GM18951 (cell line): ENCODE measurements around the gene TRAPPC3L.

Experiments used
- POLR2A ChIP-seq: IDR thresholded peaks from 4 replicates; pipeline ENCODE4 v1.6.1; 2011; ENCODE audit warnings: mild to moderate bottlenecking; ENCODE audit not compliant: insufficient read length, insufficient read depth; ENCODE audit errors: extremely low read depth
- in situ Hi-C: fragments of 300-500 bp; cut with MboI; formaldehyde crosslinking; loops from one replicate; pipeline ENCODE4 v1.12.0; 2022; ENCODE audit warnings: low sequenced_read_pairs, mixed read lengths, inconsistent platforms; ENCODE audit not compliant: unreplicated experiment

Gene TRAPPC3L

GRCh38 chr6:116483616-116484015, 61.9 kb downstream of the TRAPPC3L start:
- in situ Hi-C loops, result no loop called here
- no peak for TF ChIP-seq POLR2A

- no peak for TF ChIP-seq POLR2A
Measured at GRCh38 chr6:116482780-116483179, 62.7 kb downstream of the TRAPPC3L start.

GRCh38 chr6:116476002-116476678, 69.3 kb downstream of the TRAPPC3L start:
- TF ChIP-seq POLR2A, result no peak
- in situ Hi-C loops, result no loop called here

More at GRCh38 chr6:116482780-116483179, 62.7 kb downstream of the TRAPPC3L start:
- in situ Hi-C loops, result no loop called here

- in situ Hi-C loops, result no loop called here
- TF ChIP-seq POLR2A, result no peak
Measured at GRCh38 chr6:116475141-116475540, 70.3 kb downstream of the TRAPPC3L start.

- TF ChIP-seq POLR2A, result no peak
- in situ Hi-C loops, result no loop called here
Measured at GRCh38 chr6:116472706-116473105, 72.8 kb downstream of the TRAPPC3L start.

- no peak for TF ChIP-seq POLR2A
- in situ Hi-C loops, result no loop called here
Measured at GRCh38 chr6:116471531-116471930, 74.0 kb downstream of the TRAPPC3L start.

GRCh38 chr6:116468293-116468692, 77.2 kb downstream of the TRAPPC3L start:
- in situ Hi-C loops, result no loop called here
- TF ChIP-seq POLR2A, result no peak

- in situ Hi-C loops, result no loop called here
- TF ChIP-seq POLR2A, result no peak
Measured at GRCh38 chr6:116467514-116467913, 78.0 kb downstream of the TRAPPC3L start.

- in situ Hi-C loops, result no loop called here
- no peak for TF ChIP-seq POLR2A
Measured at GRCh38 chr6:116467096-116467495, 78.4 kb downstream of the TRAPPC3L start.

GRCh38 chr6:116465246-116465645, 80.2 kb downstream of the TRAPPC3L start:
- no peak for TF ChIP-seq POLR2A
- in situ Hi-C loops, result no loop called here

- in situ Hi-C loops, result no loop called here
- no peak for TF ChIP-seq POLR2A
Measured at GRCh38 chr6:116463301-116463700, 82.2 kb downstream of the TRAPPC3L start.

- TF ChIP-seq POLR2A, result no peak
Measured at GRCh38 chr6:116461932-116462885, 83.3 kb downstream of the TRAPPC3L start.

GRCh38 chr6:116461331-116461931, 84.1 kb downstream of the TRAPPC3L start, which contains the start of gene CALHM6:
Gene CALHM6 (plus strand): TSS chr6:116461375. CDS start chr6:116461930, 555 bp downstream.
- in situ Hi-C loops, result no loop called here
- no peak for TF ChIP-seq POLR2A

More at GRCh38 chr6:116461932-116462885, 83.3 kb downstream of the TRAPPC3L start:
- in situ Hi-C loops, result no loop called here

GRCh38 chr6:116459927-116460326, 85.6 kb downstream of the TRAPPC3L start:
- no peak for TF ChIP-seq POLR2A
- in situ Hi-C loops, result no loop called here

- in situ Hi-C loops, result no loop called here
- no peak for TF ChIP-seq POLR2A
Measured at GRCh38 chr6:116458264-116458663, 87.2 kb downstream of the TRAPPC3L start.
